HG02981 (cell line): ENCODE measurements around the gene ACSM2A.
"Not testable (repeated sequence)": the region's sequence is repeated elsewhere in the genome, so short reads cannot be mapped to it uniquely, and the experiment has no call there.

ENCODE experiments used
- ATAC-seq: cut with Tn5 transposase; IDR thresholded peaks from one replicate; pipeline ENCODE4 v1.9.1; 2021; ENCODE audit warnings: mild to moderate bottlenecking, moderate library complexity; ENCODE audit not compliant: unreplicated experiment

Gene ACSM2A

GRCh38 chr16:20536669-20537068 is 85.3 kb downstream of the ACSM2A start:
- not testable (repeated sequence) for ATAC-seq
